ENCODE measurements around the gene TMIE. TPM values are rescaled to one million over a fixed set of nuclear protein-coding genes. Genes with fewer than 3 reads are reported as not detected.

TMIE gene
- total and polyA plus RNA-seq, 2 of the 13 experiments (the other 11 are each of a cell fraction or from before 2014, with no cell fraction given), result not detected

- TF ChIP-seq POGK (CRISPR knock-in tag; conservative IDR thresholded peaks at IDR 0.05) (0 out of 2 replicates have a peak, but pooled peaks have one; percentile 34), ZNF816 (CRISPR knock-in tag; IDR thresholded peaks at IDR 0.05; ENCODE audit: borderline replicate concordance) (no peak), NFE2 (CRISPR knock-in tag; IDR thresholded peaks at IDR 0.05) (no peak), IKZF4 (CRISPR knock-in tag; IDR thresholded peaks at IDR 0.05; ENCODE audit: borderline replicate concordance, low read depth, not compliant biosample characterization) (no peak), HBP1 (CRISPR knock-in tag; IDR thresholded peaks at IDR 0.05; ENCODE audit: low read depth) (no peak), RBM22 (optimal IDR thresholded peaks at IDR 0.05; ENCODE audit: low read length) (no peak), REST (IDR thresholded peaks at IDR 0.05; ENCODE audit: borderline replicate concordance in 1 of 2, low read depth in 1 of 2, low read length in 2 of 2) (peak; percentile 46 to 87), RBFOX2 (IDR thresholded peaks at IDR 0.05; ENCODE audit: low read depth, low read length) (no peak), STAG1 (CRISPR knock-in tag; IDR thresholded peaks at IDR 0.05) (peak; percentile 98), SP5 (CRISPR knock-in tag; IDR thresholded peaks at IDR 0.05; ENCODE audit: borderline replicate concordance, low read depth) (no peak), FOXA1 (IDR thresholded peaks at IDR 0.05) (no peak), FOXA1 (CRISPR knock-in tag; IDR thresholded peaks at IDR 0.05) (no peak; the same call in 1 of the 2 replicates), NONO (IDR thresholded peaks at IDR 0.05) (no peak), NONO (CRISPR knock-in tag; conservative IDR thresholded peaks at IDR 0.05) (no peak), KLF16 (CRISPR knock-in tag; IDR thresholded peaks at IDR 0.05) (0 out of 4 replicates have a peak, but pooled peaks of 1 of the 2 experiments have one; percentile 20)
Measured at GRCh38 chr3:46705022-46705530, 3.9 kb downstream of the TMIE start (continued).
